K562 treated with DMSO at 1 percent for 12 hours (cell line): Measurements from ENCODE around the gene HAP1. TPM values are rescaled to one million over a fixed set of nuclear protein-coding genes. Genes with fewer than 3 reads are reported as not detected.

Source experiments
- total RNA-seq: library from RNA; unstranded; fragments of 300-600 nt; gene quantifications from 2 replicates; pipeline ENCODE4 v1.2.3, GENCODE V29; 2022; ENCODE audit not compliant: insufficient read depth

The HAP1 gene, protein sequence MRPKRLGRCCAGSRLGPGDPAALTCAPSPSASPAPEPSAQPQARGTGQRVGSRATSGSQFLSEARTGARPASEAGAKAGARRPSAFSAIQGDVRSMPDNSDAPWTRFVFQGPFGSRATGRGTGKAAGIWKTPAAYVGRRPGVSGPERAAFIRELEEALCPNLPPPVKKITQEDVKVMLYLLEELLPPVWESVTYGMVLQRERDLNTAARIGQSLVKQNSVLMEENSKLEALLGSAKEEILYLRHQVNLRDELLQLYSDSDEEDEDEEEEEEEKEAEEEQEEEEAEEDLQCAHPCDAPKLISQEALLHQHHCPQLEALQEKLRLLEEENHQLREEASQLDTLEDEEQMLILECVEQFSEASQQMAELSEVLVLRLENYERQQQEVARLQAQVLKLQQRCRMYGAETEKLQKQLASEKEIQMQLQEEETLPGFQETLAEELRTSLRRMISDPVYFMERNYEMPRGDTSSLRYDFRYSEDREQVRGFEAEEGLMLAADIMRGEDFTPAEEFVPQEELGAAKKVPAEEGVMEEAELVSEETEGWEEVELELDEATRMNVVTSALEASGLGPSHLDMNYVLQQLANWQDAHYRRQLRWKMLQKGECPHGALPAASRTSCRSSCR
- not detected in 2 replicates for total RNA-seq

DNA sequence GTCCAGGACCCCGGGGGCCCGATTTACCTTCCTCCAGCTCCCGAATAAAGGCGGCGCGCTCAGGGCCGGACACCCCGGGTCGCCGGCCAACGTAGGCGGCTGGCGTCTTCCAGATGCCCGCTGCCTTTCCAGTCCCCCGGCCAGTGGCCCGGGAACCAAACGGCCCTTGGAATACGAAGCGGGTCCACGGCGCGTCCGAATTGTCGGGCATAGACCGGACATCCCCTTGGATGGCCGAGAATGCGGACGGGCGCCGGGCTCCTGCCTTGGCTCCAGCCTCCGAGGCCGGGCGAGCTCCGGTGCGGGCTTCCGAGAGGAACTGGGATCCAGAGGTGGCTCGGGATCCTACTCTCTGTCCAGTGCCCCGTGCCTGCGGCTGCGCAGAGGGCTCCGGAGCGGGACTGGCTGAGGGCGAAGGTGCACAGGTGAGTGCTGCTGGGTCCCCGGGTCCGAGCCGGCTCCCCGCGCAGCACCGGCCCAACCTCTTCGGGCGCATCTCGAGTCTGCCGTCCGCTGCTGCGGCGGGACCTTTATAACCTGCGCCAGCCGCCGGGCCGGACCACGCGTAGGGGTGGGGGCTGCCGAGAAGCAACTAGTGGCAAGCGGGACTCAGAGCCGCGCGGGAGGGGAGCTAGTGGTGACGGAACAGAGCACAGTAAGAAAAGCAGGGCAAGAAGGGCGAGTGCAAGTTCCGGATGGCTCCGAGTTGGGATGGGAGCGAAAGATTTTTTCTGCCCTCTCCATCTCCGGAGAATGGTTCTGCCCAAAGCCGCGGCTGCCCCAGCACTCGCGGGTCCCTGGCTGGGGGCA lies at the start of gene HAP1:
HAP1 (minus strand) TSS at position 505 of the 810 bp plus-strand sequence; CDS start at position 496, 9 bp downstream.

DNA sequence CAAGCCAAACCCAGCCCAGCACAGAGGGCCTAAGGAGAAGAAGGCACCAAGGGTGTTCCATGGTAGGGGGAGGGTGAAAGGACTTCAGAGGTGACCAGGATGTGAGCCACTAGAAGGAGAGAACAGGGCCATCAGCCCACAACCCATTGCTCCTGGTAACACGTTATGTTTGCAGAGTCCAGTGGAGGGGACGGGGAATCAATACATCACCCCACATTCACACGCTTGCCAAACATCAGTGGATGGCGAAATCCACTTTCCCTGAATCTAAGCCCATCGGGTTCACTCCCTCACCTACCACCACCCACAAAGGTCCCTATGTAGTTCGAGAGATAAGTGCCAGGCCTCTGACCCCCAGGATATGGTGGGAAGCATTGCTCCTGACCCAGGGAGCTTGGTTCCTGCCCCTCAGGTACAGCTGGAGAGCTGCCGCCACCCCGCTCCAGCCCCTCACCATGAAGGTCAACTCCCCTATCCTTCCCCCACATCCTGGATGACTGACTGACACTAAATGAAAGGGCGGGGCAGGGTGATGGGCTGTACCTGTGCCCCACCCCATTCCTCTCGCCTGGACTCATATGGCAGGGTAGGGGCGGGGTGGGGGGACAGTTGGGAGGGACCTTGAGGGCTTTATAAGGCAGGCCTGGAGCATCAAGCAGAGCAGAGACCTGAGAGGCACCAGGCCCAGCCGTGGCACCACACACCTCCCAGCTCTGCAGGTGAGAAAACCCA lies 22.6 kb downstream of the HAP1 start, which contains the start of gene GAST:
GAST (plus strand) TSS at position 663 of the 732 bp plus-strand sequence. CDS start 3,106 bp downstream, outside the sequence.

GRCh38 chr17:41688641-41689496 lies 45.6 kb downstream of the HAP1 start, which contains the start of gene EIF1:
Gene EIF1, plus strand, starts transcription at chr17:41688885. Its CDS starts 154 bp downstream, at chr17:41689039.

Other genes with a start within 250 kb of the HAP1 start
- gene KRT36, start 244.7 kb downstream of the HAP1 start, total RNA-seq: not detected in 2 replicates
- not detected in 2 replicates for gene KRT13, start 229.0 kb downstream of the HAP1 start, total RNA-seq
- 0.81 TPM in 1 of 2 replicates, not detected in the other for gene KRT15, start 215.8 kb downstream of the HAP1 start, total RNA-seq
- 152 and 220 TPM in 2 replicates for gene KRT19, start 206.3 kb downstream of the HAP1 start, total RNA-seq
- not detected in 2 replicates for gene KRT9, start 162.6 kb downstream of the HAP1 start, total RNA-seq
- gene KRT14, start 147.7 kb downstream of the HAP1 start, total RNA-seq: not detected in 2 replicates
- gene KRT16, start 121.9 kb downstream of the HAP1 start, total RNA-seq: not detected in 2 replicates
- not detected in 2 replicates for gene KRT17, start 110.1 kb downstream of the HAP1 start, total RNA-seq
- 1,324 and 1,369 TPM in 2 replicates for gene EIF1, start 45.8 kb downstream of the HAP1 start, total RNA-seq
- gene GAST, start 22.3 kb downstream of the HAP1 start, total RNA-seq: not detected in 2 replicates
- 157 and 245 TPM in 2 replicates for gene JUP, start 52.1 kb upstream of the HAP1 start, total RNA-seq
- gene P3H4, start 77.3 kb upstream of the HAP1 start, total RNA-seq: 2.8 and 4.4 TPM in 2 replicates
- 0.90 and 3.6 TPM in 2 replicates for gene FKBP10, start 78.4 kb upstream of the HAP1 start, total RNA-seq
- gene NT5C3B, start 101.6 kb upstream of the HAP1 start, total RNA-seq: 83.3 and 95.7 TPM in 2 replicates
- gene KLHL10, start 103.2 kb upstream of the HAP1 start, total RNA-seq: not detected in 2 replicates
- 2.3 and 6.1 TPM in 2 replicates for gene KLHL11, start 130.8 kb upstream of the HAP1 start, total RNA-seq
- 42.0 and 106 TPM in 2 replicates for gene ACLY, start 184.3 kb upstream of the HAP1 start, total RNA-seq
- 0.36 and 1.4 TPM in 2 replicates for gene ODAD4, start 196.0 kb upstream of the HAP1 start, total RNA-seq
- 34.5 and 50.2 TPM in 2 replicates for gene CNP, start 232.2 kb upstream of the HAP1 start, total RNA-seq